NOMO-1 treated with dmso at 0.1 percent for 144 hours (cell line): Measurements from ENCODE around the gene ZNF581.

Experiments used
- DNase-seq: peaks from one replicate; lab custom pipeline; 2025; ENCODE audit not compliant: unreplicated experiment; lab: John Stamatoyannopoulos, UW

Gene ZNF581

DNA sequence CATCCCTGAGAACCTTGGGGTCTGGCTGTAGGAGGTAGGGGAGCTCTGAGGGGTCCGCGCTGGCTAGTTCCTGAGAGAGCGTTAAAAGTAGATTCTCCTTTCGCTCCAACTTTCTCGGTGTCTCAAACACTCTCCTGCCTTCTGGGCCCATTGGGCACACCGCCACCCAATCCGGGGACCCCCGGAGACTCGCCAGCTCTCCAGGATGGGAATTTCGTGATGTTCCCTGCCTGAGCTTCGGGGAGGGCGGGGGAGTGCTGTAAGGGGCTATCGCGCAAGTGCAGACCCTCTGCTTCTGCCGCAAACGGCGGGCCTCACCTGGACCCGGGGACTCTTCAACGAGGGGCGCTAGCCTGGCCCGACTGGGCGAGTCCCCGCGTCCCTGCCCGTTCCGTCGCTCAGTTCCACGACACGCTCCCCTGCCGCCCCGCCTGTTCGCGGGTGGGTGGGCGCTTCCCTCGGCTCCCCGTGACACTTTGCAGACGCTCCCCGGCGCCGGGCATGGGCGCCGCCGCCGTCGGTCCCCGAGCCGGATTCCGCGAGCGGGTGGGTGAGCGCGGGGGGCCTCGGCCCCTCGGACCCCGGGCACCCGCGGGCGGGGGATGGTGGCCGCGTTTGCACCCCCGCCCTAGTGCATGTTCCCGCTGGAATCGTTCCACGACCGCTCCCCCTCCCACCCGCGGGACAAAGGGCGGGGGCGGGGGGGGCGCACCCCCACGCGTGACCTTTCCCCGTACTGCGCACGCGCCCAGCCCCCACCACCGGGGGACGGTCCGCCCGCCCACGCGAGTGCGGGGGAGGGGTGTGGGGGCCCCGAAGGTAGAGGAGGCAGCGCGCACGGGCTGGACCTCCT is 4.5 kb downstream of the ZNF581 start, which contains the start of gene CCDC106:
Gene CCDC106, plus strand, starts transcription at position 481 of the 853 bp plus-strand sequence. CDS start 835 bp downstream, outside the sequence.
- no peak for DNase-seq

DNA sequence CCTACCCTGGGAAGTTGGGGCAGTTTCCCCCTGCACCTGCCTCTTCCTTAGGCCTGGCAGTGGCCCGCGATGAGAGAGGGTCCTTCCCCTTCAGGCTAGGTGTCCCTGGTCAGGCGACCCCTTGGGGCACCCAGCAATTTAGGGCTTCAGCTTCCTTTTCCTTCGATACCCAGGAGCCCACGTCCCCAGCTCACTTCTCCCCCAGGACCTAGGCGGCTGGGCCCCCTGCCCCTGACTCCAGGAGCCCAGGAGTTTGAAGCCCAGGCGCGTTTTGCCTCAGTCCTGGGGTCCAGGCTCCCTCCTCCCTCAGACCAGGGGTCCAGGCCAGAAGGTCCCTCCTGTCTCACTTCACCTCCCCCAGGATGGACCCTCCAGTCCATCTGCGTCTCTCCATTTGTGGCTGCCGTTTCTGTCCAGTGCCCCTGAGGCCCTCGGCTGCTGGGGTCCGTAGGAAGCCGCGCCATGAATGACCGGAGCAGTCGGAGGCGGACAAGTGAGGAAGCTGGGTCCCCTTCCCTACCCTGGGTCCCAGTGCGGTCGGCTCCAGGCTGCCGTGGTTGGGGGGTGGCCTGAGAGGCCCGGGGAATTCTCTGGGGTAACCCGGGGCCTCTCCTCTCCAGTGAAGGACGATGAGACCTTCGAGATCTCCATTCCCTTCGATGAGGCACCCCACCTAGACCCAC is 5.3 kb downstream of the ZNF581 start:
- no peak for DNase-seq

GRCh38 chr19:55649268-55650125 is 6.0 kb downstream of the ZNF581 start:
- DNase-seq, result no peak

DNA sequence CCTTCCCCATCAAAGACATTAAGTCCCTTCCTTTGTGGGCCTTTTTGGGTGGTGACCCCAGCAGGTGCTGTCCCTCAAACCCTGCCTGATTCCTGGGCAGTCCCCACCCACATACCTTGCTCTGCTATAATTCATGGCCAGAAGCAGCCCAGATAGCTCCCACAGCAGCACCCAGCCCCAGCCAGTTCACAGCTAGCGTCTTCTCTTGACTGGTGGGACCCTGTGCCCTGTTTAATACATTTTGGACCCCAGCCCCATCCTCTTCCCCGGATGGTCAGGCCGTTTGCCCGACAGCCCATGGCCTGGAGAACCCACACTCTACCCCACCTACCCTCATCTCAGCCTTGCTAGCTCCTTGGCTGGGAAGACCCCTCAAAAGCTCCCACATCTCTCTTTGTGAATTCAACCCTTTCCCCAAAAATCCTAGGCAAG is 6.7 kb downstream of the ZNF581 start:
- no peak for DNase-seq

- no peak for DNase-seq
These were observed 7.3 kb downstream of the ZNF581 start for GRCh38 chr19:55650602-55651230.

GRCh38 chr19:55651236-55651635 is 7.8 kb downstream of the ZNF581 start:
- DNase-seq, result no peak

GRCh38 chr19:55652311-55653128 is 9.1 kb downstream of the ZNF581 start:
- no peak for DNase-seq

DNA sequence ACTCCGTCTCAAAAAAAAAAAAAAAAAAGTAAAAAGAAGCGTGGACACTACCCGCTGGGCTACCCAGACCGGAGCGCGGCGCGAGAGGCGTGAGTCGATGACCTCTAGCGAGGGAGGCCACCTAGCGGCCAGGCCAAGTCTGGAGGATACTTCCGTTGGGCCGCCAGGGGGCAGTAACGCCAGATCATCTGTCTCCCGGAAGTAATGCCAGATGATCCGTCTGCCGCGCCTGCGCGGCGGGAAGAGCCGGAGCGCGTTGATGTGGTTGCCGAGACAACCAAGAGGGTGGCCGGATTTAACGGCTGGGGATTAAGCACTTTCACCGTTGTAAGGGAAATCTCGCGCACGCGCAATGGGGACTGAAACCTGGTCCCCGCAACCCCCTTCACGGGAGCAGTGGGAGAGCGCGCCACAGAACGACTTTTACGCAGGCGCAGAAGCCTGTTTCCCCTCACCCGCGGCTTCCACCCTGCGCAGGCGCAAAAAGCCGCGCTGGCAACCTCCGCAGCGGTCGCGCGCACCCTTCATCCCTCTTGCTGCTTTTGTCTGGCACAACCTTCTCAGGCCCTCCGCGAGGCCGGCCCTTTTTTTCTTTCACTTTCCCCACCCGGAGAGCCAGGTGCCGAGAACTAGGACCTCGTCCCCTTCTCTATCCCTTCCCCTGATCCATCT is 10.3 kb downstream of the ZNF581 start:
- peak; percentile 96 for DNase-seq

DNA sequence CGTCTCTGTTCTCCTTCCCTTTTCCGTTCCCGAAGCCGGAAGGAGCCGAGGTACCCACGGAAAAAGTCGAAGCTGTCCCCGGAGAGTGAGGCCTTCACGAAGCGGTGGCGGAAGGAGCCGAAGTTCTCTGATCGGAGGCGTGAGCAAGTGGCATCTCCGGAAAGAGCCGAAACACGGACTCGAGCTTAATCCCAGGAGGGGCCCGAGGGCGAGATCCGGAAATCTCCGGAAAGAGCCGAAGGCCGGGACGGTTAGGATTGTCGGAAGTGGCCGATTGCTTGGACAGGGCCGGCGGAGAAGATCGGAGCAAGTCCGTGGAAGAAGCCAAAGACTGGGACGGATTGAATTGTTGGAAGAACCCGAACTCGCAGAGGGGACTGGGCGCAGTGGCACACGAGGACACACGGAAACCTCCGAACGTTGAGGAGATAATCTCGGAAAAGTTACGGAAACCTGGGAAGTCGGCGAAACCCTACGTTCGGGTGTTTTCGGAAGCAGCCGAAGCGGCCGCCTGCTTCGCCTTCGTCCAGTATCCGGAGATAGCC is 10.9 kb downstream of the ZNF581 start:
- peak; percentile 100 for DNase-seq

GRCh38 chr19:55654868-55655647 is 11.6 kb downstream of the ZNF581 start, which contains the start of gene U2AF2:
U2AF2 (plus strand) TSS chr19:55655035; CDS start chr19:55655105, 70 bp downstream.
- DNase-seq, result peak; percentile 91

DNA sequence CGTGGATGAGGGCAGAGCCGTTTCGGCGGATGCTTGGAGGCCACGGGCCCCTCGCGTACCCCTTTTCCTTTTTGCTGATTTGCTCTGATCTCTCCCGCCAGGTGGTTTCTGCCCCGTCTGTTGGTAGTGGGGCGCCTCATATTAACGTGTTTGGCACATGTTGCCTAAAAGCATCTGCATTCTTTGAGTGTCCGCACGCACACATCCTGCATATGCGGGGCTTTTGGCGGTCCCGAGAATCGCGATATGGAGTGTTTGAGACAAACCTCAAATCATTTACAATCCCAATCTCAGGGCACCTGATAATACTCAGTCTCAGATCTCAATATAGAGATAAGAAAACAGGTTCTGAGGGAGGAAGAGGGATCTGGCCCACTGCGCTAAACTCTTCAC is 12.2 kb downstream of the ZNF581 start:
- no peak for DNase-seq

GRCh38 chr19:55656552-55656951 is 13.1 kb downstream of the ZNF581 start:
- DNase-seq, result no peak

DNA sequence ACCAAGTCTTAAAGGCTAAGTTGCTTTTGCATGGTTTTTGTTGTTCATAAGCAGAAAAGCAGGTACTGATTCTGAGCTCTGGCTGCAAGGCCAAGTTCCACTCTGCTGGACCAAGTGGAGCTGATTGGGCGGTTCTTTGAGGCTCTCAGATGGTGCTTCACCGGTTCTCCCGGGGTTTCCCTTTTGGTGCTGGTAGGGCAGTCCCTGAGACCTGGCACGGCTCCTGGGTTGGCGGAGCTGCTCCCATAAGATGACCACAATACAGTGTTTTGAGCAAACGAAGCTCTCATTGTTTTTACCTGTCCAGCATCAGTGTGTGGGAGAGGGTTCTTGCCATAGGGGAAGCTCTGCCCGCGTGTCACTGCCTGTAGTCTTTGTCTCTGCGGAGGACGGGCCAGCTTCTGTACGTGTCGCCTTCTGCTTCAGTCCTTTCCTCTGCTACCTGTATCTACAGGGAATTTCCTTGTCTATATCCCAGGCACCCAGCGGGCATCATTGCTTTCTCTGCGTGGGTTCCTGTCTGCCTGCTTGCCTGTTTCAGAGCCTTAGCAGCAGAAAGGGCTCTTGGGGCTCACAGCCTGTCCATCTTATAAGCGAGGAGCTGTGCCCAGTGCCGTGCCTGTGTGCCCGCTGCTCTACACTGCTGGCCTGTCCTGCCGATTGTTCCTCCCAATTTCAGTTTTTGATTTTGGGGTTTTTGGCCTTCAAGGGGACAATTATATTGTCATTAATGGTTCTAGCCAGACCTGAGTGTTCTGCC is 13.7 kb downstream of the ZNF581 start:
- DNase-seq, result no peak

- no peak for DNase-seq
These were observed 15.5 kb downstream of the ZNF581 start for GRCh38 chr19:55658846-55659459.

DNA sequence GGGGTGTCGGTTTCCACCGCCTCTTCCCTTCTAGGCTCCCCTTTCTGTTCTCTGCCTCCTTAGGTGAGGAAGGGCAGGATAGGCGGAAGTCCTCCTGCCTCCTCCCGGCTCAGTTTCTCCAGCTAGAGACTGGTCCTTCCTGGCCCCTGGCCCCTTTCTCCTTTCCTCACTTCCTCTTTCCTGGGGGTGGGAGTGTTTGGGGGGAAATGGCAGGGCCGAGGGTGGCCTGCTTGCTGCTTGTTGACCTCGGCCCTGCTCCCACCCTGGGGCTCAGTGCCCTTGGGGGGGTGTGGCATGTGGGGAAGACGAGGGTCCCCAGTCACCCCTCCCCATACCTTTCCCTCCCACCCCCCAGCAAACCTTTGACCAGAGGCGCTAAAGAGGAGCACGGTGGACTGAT is 16.4 kb downstream of the ZNF581 start:
- no peak for DNase-seq

GRCh38 chr19:55660404-55660803 is 17.0 kb downstream of the ZNF581 start:
- DNase-seq, result no peak

DNA sequence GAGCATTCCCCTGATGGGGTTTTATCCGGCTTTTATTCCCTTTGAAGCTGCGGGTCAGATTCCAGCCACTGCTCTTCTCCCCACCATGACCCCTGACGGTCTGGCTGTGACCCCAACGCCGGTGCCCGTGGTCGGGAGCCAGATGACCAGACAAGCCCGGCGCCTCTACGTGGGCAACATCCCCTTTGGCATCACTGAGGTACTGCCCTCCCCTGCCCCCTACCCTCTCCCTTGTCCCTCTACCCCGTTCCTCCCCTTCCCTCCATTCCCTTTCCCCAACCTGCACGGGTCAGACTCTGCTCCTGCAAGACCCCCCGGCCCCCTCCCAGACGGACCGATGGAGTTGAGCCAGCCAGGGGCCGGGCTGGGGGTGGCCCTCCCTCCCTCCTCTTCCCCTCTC is 17.5 kb downstream of the ZNF581 start:
- no peak for DNase-seq
